Testis (tissue), 5 donors: ENCODE data around the gene FOLH1. TPM values are rescaled to one million over a fixed set of nuclear protein-coding genes. Genes with fewer than 3 reads are reported as not detected.
"Not testable (repeated sequence)": the region's sequence is repeated elsewhere in the genome, so short reads cannot be mapped to it uniquely, and the experiment has no call there.

Source experiments
- DNase-seq: peaks from one replicate; pipeline ENCODE4 v3.0.0-alpha.2; 2019
- H3K27ac ChIP-seq, 2 donors: fragments of 200-600 bp; sonication (generic); one replicate each; pipeline ENCODE4 v1.5.1; 2019
- H3K27me3 ChIP-seq: fragments of 200-600 bp; sonication (generic); one replicate; pipeline ENCODE4 v1.5.1; 2019
- H3K36me3 ChIP-seq: fragments of 200-600 bp; sonication (generic); one replicate; pipeline ENCODE4 v1.5.1; 2017; ENCODE audit warnings: low read depth; ENCODE audit errors: missing control alignments
- H3K4me1 ChIP-seq: fragments of 200-600 bp; sonication (generic); one replicate; pipeline ENCODE4 v1.5.1; 2019
- H3K4me3 ChIP-seq, 2 donors: fragments of 200-600 bp; sonication (generic); one replicate each; pipeline ENCODE4 v1.5.1; 2017 to 2019
- H3K9me3 ChIP-seq: fragments of 200-600 bp; sonication (generic); one replicate; pipeline ENCODE4 v1.5.1; 2017
- POLR2A ChIP-seq: fragments of 450-650 bp; IDR thresholded peaks from one replicate; pipeline ENCODE4 v1.6.1; 2017; ENCODE audit warnings: antibody characterized with exemption, mild to moderate bottlenecking, moderate library complexity
- WGBS, 2 donors: methylation state at CpG; one replicate each; pipeline ENCODE4 v1.1.5; 2018; 5-methylcytosine and 5-hydroxymethylcytosine counted together
- intact Hi-C: fragments of 100-400 bp; cut with DNase I; formaldehyde crosslinking; loops from one replicate; pipeline ENCODE4 v1.15.1; 2023; ENCODE audit warnings: low total_unique reads
- long read RNA-seq, 2 donors: transcript quantifications; one replicate each; lab custom pipeline, GENCODE V29; 2026
- polyA plus RNA-seq: library from polyadenylated mRNA; stranded (reverse); fragments of 350-450 nt; fragmentation: Illumina TruSeq; extraction: RNeasy Lipid Tissue Mini Kit (QIAGEN cat#74804); gene quantifications from one replicate; pipeline ENCODE4 v1.2.3, GENCODE V29; 2014; ENCODE audit warnings: low read depth, low replicate concordance; ENCODE audit not compliant: insufficient read depth
- total RNA-seq, 2 donors: library from RNA; depleted of rRNA; stranded (reverse); fragments of >200 nt; gene quantifications; one replicate each; pipeline ENCODE4 v1.2.3, GENCODE V29; 2016
- TF ChIP-seq, protein P1 (sequence below), 3 experiments: fragments of 450-650 bp in 2 of 3; fragments of 200-600 bp in 1 of 3; sonication (generic) in 1 of 3; IDR thresholded peaks; one replicate each; pipeline ENCODE4 v1.5.1; 2016 to 2019; ENCODE audit warnings: antibody characterized with exemption in 3 of 3, mild to moderate bottlenecking in 2 of 3, moderate library complexity in 1 of 3

FOLH1 gene
- total RNA-seq: 1 to 10 TPM; 1.7 to 3.1 TPM
- 1.6 TPM for polyA plus RNA-seq
- long read RNA-seq, donor 1, partial matches to known transcripts: 0 of 2 reads
- long read RNA-seq, donor 1, other reads (novel, unspliced or antisense): 0 of 2 reads
- long read RNA-seq, donor 2, partial matches to known transcripts: 0 of 1 reads
- long read RNA-seq, donor 2, other reads (novel, unspliced or antisense): 0 of 1 reads

DNA sequence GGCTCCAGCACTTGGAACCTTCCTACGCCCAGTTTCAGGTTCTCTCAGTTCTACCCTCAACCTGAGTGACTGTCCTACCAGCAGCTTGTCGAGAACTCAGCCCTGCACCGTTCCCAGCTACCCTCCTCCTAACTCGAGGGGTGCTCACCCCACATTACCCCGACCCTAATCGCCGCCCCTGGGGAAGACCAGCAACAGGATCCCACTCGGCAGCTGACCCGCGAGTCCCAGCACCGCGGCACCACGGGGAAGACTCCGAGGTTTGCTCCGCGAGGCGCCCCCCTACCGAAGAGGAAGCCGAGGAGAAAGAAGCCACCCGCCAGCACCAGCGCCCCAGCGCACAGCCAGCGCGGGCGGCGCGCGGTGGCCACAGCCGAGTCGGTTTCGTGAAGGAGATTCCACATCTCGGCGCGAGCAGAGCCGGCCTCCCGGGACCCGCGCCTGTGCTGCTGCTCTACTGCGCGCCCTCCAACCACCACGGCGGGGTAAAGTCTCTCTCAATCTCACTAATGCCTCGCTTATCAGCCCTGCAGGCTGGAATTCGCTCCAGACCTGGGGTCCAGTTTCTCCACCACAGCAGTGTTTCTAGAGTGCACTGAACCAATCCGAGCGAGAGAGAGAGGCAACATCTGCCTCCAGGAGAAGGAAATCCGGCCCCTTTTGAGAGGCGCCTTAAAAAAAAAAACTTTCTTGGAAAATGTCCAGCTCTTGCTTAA, at the start of gene FOLH1:
Gene FOLH1 (minus strand): TSS at position 597 of the 716 bp plus-strand sequence. CDS start 193 bp downstream, at position 404.
- DNase-seq: peak; percentile 53
- Histone ChIP-seq H3K27ac (peak within 1 kb of the TSS; percentile 27 to 68), H3K36me3 (no peaks in the 10 kb centered on the region), H3K9me3 (no peaks in the 10 kb centered on the region), H3K4me3 (peak within 1 kb of the TSS; percentile 43 to 59), H3K4me1 (no peaks in the 10 kb centered on the region), H3K27me3 (no peaks in the 10 kb centered on the region)
- TF ChIP-seq, protein P1, sequence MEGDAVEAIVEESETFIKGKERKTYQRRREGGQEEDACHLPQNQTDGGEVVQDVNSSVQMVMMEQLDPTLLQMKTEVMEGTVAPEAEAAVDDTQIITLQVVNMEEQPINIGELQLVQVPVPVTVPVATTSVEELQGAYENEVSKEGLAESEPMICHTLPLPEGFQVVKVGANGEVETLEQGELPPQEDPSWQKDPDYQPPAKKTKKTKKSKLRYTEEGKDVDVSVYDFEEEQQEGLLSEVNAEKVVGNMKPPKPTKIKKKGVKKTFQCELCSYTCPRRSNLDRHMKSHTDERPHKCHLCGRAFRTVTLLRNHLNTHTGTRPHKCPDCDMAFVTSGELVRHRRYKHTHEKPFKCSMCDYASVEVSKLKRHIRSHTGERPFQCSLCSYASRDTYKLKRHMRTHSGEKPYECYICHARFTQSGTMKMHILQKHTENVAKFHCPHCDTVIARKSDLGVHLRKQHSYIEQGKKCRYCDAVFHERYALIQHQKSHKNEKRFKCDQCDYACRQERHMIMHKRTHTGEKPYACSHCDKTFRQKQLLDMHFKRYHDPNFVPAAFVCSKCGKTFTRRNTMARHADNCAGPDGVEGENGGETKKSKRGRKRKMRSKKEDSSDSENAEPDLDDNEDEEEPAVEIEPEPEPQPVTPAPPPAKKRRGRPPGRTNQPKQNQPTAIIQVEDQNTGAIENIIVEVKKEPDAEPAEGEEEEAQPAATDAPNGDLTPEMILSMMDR (IDR thresholded peaks at IDR 0.05): no peak
- no peak for TF ChIP-seq POLR2A
- intact Hi-C loops: no loop called here
- 1 to 8% methylated on average over 13 to 47 of the region's 48 CpGs for WGBS, 2 donors

DNA sequence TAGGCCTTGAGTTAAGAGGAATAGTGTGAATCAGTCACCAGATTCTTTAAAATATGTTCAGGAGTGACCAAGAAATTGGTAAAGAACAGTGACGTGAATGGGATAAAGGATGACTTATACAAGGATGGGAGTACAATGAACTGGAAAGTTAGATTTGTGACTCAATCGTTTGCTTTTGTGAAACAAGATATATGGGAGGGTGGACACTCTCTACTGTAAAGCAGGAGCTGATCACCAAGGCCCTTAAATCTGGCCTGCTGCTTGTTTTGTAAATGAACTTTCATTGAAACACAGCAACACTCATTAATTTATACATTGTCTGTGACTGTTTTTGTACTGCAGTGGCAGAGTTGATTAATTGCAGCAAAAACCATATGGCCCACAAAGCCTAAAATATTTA, 46.7 kb upstream of the FOLH1 start:
- H3K9me3 ChIP-seq, intact Hi-C loops: not testable (repeated sequence)
- WGBS, 2 donors: 58 to 67% methylated on average over 2 of the region's 2 CpGs

DNA sequence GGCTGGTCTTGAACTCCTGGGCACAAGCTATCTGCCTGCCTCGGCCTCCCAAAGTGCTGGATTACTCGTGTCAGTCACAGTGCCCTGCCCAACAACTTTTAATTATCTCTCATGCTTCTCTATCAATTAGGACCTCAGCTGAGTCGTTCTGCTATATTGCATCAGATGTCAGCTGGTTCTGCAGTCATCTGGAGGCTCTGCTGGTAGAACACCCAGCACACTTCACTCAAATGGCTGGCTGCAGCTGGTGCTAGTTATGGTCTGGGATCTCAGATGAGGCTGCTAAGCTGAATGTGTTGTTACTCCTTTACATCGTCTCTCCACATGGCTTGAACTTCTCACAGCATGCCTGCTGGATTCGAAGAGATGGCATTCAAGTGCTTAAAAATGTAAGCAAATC, 42.8 kb upstream of the FOLH1 start:
- H3K4me1 ChIP-seq, H3K9me3 ChIP-seq, DNase-seq, H3K36me3 ChIP-seq, H3K27ac ChIP-seq, intact Hi-C loops, H3K4me3 ChIP-seq, H3K27me3 ChIP-seq: not testable (repeated sequence)
- 66 to 85% methylated on average over 5 of the region's 5 CpGs for WGBS, 2 donors

More for the DNA sequence above, 46.7 kb upstream of the FOLH1 start:
- H3K36me3 ChIP-seq, H3K27me3 ChIP-seq, H3K4me3 ChIP-seq, DNase-seq, H3K27ac ChIP-seq, H3K4me1 ChIP-seq: not testable (repeated sequence)

DNA sequence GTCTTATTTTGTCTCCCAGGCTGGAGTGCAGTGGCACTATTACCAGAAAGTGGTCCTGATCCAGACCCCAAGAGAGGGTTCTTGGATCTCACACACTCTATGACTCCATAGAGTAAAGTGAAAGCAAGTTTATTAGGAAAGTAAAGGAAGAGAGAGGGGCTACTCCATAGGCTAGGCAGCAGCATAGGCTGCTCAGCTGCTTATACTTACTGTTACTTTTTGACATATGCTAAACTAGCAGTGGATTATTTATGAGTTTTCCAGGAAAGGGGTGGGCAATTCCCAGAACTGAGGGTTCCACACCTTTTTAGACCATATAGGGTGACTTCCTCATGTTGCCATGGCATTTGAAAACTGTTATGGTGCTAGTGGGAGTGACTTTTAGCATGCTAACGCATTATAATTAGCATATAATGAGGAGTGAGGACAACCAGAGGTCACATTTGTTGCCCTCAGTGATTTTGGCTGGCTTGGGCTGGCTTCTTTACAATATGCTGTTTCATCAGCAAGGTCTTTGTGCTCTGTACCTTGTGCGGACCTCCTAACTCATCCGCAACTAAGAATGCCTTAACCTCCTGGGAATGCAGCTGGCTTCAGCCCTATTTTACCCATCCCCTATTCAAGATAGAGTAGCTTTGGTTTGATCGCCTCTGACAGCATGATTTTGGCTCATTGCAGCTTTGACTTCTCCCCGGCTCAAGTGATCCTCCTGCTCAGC, 42.2 kb upstream of the FOLH1 start:
- H3K4me3 ChIP-seq, intact Hi-C loops, H3K27me3 ChIP-seq, H3K4me1 ChIP-seq, H3K36me3 ChIP-seq, H3K9me3 ChIP-seq, DNase-seq, H3K27ac ChIP-seq: not testable (repeated sequence)
- WGBS, 2 donors: 73 to 76% methylated on average over 5 of the region's 5 CpGs

DNA sequence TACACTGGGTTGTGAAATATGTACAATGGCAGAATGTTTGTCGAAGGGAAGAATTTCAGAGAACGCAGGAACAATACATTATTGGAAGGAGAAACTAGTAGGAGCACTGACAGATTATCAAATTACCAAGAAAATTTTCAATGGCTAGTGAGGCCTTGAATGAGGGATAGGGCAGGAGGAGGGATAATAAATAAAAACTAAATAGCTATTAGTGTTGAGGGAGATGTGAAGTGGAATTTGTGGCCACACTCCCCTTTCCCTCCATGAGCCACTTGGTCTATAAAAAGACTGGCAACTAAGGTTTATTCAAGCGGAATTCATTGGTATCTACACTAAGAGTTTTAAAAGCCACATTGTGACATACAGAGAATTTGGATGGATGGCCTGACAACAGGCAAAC, 41.0 kb upstream of the FOLH1 start:
- H3K27me3 ChIP-seq, H3K4me1 ChIP-seq, H3K9me3 ChIP-seq, intact Hi-C loops, H3K27ac ChIP-seq, H3K36me3 ChIP-seq, DNase-seq, H3K4me3 ChIP-seq: not testable (repeated sequence)
- 88 to 94% methylated on average over 3 of the region's 3 CpGs for WGBS, 2 donors

DNA sequence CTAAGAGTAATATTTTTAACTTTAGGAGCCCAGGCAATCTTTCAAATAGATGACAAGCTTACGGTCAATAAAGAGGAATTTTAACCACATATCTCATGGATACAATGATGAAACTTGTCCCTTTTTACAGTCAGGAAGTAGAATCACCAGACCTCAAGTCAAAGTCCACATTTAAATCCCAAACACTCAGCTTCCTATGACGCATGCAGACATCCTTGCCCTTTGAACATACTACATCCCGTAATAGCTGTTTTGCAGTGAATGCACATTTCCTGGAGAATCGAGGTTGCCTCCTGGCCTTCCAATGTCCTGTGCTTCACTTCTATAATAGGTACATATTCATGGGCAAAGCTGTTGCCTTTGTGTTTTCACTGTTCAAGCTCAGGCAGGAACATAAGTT, 25.3 kb upstream of the FOLH1 start:
- DNase-seq, H3K4me3 ChIP-seq, H3K36me3 ChIP-seq, H3K4me1 ChIP-seq, H3K27ac ChIP-seq, H3K9me3 ChIP-seq, intact Hi-C loops, H3K27me3 ChIP-seq: not testable (repeated sequence)
- 75 to 77% methylated on average over 4 of the region's 4 CpGs for WGBS, 2 donors

DNA sequence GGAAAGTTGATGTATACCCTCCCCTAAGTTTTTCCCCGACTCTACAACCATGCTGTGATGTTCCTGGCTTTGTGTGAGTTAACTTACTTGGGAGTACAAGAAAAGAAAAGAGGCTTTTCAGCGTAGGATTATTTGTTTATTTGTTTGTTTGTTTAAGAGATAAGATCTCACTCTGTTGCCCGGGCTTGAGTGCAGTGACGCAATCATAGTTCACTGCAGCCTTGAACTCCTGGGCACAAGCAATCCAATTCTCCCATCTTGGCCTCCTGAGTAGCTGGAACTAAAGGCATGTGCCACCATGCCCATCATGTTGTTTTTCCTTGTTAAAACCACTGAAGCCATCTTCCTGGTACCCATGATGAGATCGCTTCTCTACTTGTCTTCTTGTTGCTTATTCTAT, 24.6 kb upstream of the FOLH1 start:
- H3K27ac ChIP-seq, H3K9me3 ChIP-seq, H3K27me3 ChIP-seq, H3K4me1 ChIP-seq, DNase-seq, H3K4me3 ChIP-seq, H3K36me3 ChIP-seq, intact Hi-C loops: not testable (repeated sequence)
- WGBS, 2 donors: 55% methylated on average over 5 of the region's 5 CpGs

DNA sequence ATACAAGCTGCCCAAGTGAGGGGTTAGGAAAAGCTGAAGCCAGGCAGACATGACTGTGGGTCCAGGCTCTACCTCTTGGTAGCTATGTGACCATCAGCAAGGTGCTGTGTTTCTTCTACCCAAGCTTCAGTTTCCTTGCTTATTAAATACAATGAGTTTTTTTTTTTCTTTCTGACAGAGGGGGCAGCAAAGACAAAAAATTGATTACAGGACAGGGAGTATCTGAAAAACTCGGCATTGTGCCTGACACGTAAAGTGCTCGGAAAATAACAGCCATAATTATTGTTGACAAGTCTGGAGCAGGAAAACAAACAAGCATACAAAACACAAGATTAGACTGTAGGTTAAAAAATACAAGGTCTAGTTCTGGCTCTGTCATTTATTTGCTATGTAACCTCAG, 23.3 kb upstream of the FOLH1 start:
- H3K27ac ChIP-seq, H3K27me3 ChIP-seq, H3K9me3 ChIP-seq, intact Hi-C loops, H3K4me1 ChIP-seq, H3K36me3 ChIP-seq, H3K4me3 ChIP-seq, DNase-seq: not testable (repeated sequence)
- 40 to 55% methylated on average over 3 of the region's 3 CpGs for WGBS, 2 donors

DNA sequence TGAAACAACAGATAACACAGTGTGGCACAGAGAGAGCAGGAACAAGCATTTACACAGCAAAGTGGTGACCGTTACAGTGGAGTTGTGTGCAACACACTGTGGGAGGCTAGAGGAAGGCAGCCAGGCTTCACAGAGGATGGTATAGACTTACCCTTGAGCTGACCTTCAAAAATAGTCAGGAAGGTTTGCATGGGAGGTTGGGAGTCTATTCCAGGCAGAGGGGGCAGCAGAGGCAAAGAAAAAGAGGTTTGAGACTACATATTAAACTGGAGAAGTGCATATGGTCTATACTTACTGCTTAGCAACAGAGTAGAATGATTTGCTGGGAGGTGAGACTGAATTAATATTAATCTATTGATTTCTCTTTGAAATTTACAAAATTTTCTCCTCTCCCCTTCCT, 22.1 kb upstream of the FOLH1 start:
- H3K36me3 ChIP-seq, H3K9me3 ChIP-seq, H3K4me3 ChIP-seq, H3K27me3 ChIP-seq, H3K4me1 ChIP-seq, intact Hi-C loops, DNase-seq, H3K27ac ChIP-seq: not testable (repeated sequence)
- WGBS, 2 donors: 72 to 87% methylated on average over 1 of the region's 1 CpG

DNA sequence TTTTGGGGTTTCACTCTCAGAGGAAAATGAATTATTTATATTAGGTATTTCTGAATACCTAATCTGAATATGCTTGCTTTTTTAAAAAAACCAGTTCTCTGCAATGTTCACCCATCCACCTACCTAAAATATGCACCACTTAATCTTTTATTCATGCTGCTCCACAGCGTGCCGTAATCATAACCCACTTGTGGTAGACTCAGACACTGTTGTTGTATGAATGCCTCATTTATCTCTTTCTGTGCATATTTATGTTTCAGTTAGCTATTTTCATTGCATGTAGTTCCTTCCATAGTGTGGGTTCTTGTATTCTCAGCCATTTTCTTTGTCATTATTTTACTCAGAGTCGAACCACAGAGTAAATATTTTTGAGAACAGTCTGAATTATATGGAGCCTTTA, 21.6 kb upstream of the FOLH1 start:
- H3K4me3 ChIP-seq, H3K9me3 ChIP-seq, DNase-seq, H3K4me1 ChIP-seq, H3K36me3 ChIP-seq, H3K27ac ChIP-seq, H3K27me3 ChIP-seq, intact Hi-C loops: not testable (repeated sequence)
- WGBS, 2 donors: 85 to 88% methylated on average over 3 of the region's 3 CpGs
